Neutrophil (primary cell): ENCODE results near the gene HOXB4.

Experiments
- H3K27ac ChIP-seq: fragments of 200-600 bp; sonication (generic); 2 replicates; pipeline ENCODE4 v1.5.1; 2016; ENCODE audit warnings: mild to moderate bottlenecking, moderate library complexity
- H3K27me3 ChIP-seq: fragments of 200-600 bp; sonication (generic); 2 replicates; pipeline ENCODE4 v1.6.0; 2016; ENCODE audit warnings: mild to moderate bottlenecking
- H3K36me3 ChIP-seq: fragments of 200-600 bp; sonication (generic); 2 replicates; pipeline ENCODE4 v1.5.1; 2017
- H3K4me1 ChIP-seq, 2 experiments: fragments of 200-600 bp in 1 of 2; sonication (generic) in 1 of 2; 1 replicate in 1 of 2; 2 replicates in 1 of 2; pipeline versions ENCODE4 v1.5.1 to v1.6.1; 2013 to 2016; ENCODE audit warnings: low read depth in 1 of 2, low read length in 1 of 2, mild to moderate bottlenecking in 1 of 2, moderate library complexity in 1 of 2; ENCODE audit not compliant: control insufficient read depth in 1 of 2, insufficient read depth in 1 of 2
- H3K4me3 ChIP-seq, 2 experiments: fragments of 200-600 bp in 1 of 2; sonication (generic) in 1 of 2; 1 replicate in 1 of 2; 2 replicates in 1 of 2; pipeline ENCODE4 v1.5.1; 2013 to 2016; ENCODE audit warnings: low read depth in 1 of 2, low read length in 1 of 2, mild to moderate bottlenecking in 1 of 2, moderate library complexity in 1 of 2
- H3K9me3 ChIP-seq: fragments of 200-600 bp; sonication (generic); 2 replicates; pipeline ENCODE4 v1.5.1; 2016
- TF ChIP-seq, protein P1 (sequence below): fragments of 200-600 bp; sonication (generic); IDR thresholded peaks from 2 replicates; pipeline ENCODE4 v1.5.1; 2016; ENCODE audit warnings: antibody characterized with exemption

The HOXB4 gene

DNA sequence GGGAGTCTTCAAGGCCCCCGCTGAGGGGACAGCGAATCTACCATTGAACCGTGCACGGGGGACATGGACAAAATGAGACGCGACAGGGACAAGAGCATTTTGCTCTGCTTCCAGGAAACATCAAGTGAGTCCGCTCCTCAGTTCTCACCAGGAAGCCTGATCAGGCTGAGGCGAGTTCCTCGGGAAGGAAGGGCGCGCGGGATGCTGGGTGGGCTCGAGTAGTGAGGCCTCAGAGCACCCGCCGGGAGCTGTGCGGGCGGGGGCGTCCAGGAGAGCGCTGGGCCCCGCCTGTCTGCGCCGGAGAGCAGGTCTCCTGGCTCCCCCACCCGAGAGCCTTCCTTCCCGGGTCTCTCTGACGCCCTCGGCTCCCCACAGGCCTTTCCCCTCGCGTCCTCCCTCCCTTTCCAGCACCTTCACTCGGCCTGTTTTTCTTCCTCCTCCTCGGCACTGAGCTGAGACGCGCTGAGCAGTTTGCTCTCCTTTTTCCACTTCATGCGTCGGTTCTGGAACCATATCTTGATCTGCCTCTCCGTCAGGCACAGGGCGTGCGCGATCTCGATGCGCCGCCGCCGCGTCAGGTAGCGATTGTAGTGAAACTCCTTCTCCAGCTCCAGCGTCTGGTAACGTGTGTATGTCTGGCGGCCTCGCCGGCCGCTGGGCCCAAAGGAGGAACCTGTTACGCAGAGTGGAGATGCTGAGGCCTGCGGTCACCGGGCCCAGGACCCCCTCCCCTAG lies 18.0 kb upstream of the HOXB4 start:
- H3K4me3 ChIP-seq, result no peak overlapping the region
- peaks cover 100% of the 10 kb centered on the region for H3K27me3 ChIP-seq
- no peaks in the 10 kb centered on the region for H3K9me3 ChIP-seq
- no peak overlapping the region for H3K27ac ChIP-seq
- TF ChIP-seq, protein P1, sequence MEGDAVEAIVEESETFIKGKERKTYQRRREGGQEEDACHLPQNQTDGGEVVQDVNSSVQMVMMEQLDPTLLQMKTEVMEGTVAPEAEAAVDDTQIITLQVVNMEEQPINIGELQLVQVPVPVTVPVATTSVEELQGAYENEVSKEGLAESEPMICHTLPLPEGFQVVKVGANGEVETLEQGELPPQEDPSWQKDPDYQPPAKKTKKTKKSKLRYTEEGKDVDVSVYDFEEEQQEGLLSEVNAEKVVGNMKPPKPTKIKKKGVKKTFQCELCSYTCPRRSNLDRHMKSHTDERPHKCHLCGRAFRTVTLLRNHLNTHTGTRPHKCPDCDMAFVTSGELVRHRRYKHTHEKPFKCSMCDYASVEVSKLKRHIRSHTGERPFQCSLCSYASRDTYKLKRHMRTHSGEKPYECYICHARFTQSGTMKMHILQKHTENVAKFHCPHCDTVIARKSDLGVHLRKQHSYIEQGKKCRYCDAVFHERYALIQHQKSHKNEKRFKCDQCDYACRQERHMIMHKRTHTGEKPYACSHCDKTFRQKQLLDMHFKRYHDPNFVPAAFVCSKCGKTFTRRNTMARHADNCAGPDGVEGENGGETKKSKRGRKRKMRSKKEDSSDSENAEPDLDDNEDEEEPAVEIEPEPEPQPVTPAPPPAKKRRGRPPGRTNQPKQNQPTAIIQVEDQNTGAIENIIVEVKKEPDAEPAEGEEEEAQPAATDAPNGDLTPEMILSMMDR, result no peak
- H3K4me1 ChIP-seq, result peaks cover 6 to 16% of the 10 kb centered on the region in 2 experiments
- H3K36me3 ChIP-seq, result no peaks in the 10 kb centered on the region

DNA sequence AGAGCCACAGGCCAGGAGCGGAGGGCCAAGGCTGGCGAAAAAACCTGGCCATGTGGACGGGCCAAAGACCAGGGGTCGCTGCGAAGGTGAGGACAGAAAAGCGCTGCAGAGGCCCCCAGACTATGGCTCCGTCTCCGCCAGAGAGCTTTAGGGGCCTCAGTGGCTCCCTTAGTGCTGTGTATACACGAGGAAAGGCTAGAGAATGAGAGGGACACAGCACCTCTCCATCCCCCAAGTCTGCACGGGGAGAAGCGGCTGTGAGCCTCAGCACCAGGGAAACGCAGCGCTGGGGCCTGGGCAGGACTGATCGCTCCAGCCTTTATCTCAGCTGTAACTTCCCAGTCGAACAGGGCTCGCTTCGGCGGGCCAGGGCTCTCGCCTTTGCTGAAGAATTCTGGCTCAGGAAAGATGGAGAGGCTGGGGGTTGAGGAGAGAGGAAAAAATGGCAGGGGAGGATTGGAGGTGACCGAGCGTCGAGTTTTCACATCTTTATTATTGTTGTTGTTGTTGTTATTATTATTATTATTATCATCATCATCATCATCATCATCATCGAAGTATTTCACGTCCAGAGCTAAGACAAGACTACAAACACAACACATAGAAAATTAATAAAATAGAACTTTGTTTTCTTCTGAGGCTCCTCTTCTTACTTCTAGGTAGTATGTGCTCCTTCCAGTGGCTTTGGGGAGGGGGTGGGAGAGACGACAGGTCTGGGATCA lies 17.3 kb upstream of the HOXB4 start:
- peaks cover 100% of the 10 kb centered on the region for H3K27me3 ChIP-seq
- no peak overlapping the region for H3K4me3 ChIP-seq
- H3K27ac ChIP-seq, result no peak overlapping the region
- peaks cover 6 to 16% of the 10 kb centered on the region in 2 experiments for H3K4me1 ChIP-seq
- no peaks in the 10 kb centered on the region for H3K36me3 ChIP-seq
- TF ChIP-seq, protein P1, result no peak
- H3K9me3 ChIP-seq, result no peaks in the 10 kb centered on the region

DNA sequence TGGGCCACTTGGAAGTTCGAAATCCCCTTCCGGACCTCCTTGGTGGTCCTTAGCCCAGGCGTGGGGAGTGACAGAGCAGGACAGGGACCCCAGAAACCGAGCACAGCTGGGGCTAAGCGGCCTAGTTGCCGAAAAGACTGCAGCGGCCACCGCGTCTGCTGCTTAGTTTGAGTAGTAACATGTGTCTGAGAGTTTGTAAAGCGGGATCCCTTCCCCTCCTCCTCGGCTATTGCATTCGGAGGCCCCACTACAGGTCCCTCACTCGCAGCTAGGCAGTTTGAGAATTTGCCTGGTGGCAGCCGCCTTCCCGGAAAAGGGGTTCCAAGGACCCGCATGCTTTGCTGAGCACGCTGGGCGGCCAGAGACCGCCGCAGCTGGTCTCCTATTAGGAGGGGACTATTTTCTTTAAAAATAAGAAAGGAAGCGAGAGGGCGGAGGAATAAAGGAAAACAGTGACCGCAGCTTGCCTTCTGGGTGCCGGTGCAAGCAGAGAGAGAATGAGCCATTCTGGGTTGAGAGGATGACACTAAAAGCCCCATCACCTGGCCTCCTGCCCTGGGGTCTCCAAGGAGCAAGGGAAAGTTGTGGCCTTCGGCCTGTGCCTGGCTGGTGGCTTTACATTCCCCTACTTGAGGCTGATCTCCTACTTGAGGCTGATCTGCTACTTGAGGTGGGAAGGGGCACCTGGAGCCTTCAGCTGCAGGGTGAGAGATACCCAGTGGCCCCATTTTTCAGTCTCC lies 16.6 kb upstream of the HOXB4 start:
- H3K27ac ChIP-seq, result no peak overlapping the region

DNA sequence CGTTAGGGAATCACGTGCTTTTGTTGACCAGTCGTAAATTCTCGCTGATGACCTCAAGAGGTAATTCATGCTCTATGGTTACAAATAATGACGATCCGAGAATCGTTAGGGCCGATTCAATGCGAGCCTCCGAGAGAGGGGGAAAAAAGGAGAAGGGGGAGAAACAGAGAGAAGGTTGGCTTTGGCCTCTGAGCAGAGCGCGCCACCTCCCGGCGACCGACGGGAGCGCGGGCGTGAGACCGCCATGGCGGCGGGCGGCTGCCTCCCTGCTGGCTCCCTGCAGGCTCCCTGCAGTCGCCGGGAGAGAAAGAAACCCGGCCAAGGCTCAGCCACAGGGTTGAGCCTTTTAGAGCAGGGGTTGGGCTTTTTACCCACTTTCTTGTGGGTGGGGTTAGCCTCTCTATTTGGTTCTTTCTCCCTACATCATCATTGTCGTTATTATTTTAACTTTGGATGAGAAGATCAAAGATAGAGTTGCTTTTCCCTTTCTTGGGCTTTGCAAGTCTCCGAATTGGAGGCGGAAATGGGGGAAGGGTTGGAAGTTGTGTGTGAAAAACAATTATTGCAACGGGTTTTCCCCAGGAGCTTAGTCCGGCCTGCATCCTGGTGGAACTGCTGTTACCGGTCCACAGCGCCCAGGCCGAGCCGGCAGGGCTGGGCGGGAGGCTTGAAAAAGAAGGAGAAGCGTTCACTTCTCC lies 15.8 kb upstream of the HOXB4 start:
- Histone ChIP-seq H3K9me3 (no peaks in the 10 kb centered on the region), H3K36me3 (no peaks in the 10 kb centered on the region), H3K4me3 (no peak overlapping the region), H3K27ac (no peak overlapping the region), H3K4me1 (peaks cover 6 to 20% of the 10 kb centered on the region in 2 experiments), H3K27me3 (peaks cover 100% of the 10 kb centered on the region)
- TF ChIP-seq, protein P1, result no peak

More for the DNA sequence above, 16.6 kb upstream of the HOXB4 start:
- TF ChIP-seq, protein P1, result no peak
- Histone ChIP-seq H3K9me3 (no peaks in the 10 kb centered on the region), H3K4me3 (no peak overlapping the region), H3K36me3 (no peaks in the 10 kb centered on the region), H3K4me1 (peaks cover 6 to 20% of the 10 kb centered on the region in 2 experiments), H3K27me3 (peaks cover 100% of the 10 kb centered on the region)
